ENCODE results near the gene PAX9. TPM values are rescaled to one million over a fixed set of nuclear protein-coding genes. Genes with fewer than 3 reads are reported as not detected.
A peak's percentile ranks its signal among the peaks of the same experiment; 100 is the strongest.

The PAX9 gene
- total and polyA plus RNA-seq, 8 donors, result 0.37 to 17.0 TPM; not detected in 6

DNA sequence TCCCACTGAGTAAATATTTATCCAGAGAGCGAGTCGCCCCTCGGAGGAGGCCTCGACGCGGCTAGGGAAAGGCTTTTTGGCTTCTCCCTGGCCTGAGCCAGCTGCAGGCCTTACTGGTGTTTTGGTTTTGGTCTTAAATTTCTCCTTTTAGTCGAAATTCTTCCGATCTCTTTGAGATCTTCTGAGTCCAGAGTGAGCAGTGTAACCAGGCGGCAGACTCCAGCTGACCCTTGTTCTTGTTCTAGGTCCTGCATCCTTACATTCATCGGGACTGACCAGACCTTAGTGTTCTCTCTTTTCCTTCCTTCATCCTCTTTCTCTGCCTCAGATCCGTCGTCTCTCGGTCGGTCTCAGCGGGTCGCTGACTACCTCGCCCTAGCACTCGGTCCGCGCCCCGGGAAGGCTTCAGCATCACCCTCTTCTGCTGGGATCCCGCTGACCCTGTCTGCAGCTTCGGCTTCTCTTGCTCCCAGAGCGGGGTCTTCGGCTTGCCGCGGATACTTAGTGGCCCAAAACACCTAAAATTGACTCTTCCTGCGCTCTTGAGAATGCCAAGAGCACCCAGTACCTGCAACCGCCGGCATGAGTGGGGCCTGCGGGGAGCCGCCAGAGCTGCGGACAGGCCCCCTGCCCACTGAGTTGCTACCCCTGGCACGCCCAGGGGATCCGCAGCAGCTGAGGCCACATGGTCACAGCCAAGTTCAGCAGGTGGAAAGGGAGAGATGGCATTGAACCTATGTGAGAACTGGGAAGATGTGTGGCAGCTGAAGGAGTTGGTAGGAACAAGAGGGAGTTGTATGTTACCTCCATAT lies 2.4 kb upstream of the PAX9 start:
- peaks cover 79 to 100% (median 100%) of the 10 kb centered on the region in 3 donors for H3K27me3 ChIP-seq
- intact Hi-C loops (cut with DNase I; ENCODE audit: low total_unique reads), result no loop called here
- no peaks in the 10 kb centered on the region for H3K36me3 ChIP-seq
- peaks cover 62 to 93% (median 78%) of the 10 kb centered on the region in 4 donors for H3K4me1 ChIP-seq
- H3K4me3 ChIP-seq, result peak overlapping the region in 1 of 4 donors; percentile 5
- 9 to 12% (median 11%) methylated on average over 30 to 35 of the region's 35 CpGs for WGBS, 5 donors
- H3K9me3 ChIP-seq, result peaks cover 0 to 41% (median 0%) of the 10 kb centered on the region in 4 donors
- DNase-seq, result no peak
- no peak overlapping the region for H3K27ac ChIP-seq
- TF ChIP-seq EP300 (IDR thresholded peaks at IDR 0.05), result no peak
- TF ChIP-seq, protein P1, sequence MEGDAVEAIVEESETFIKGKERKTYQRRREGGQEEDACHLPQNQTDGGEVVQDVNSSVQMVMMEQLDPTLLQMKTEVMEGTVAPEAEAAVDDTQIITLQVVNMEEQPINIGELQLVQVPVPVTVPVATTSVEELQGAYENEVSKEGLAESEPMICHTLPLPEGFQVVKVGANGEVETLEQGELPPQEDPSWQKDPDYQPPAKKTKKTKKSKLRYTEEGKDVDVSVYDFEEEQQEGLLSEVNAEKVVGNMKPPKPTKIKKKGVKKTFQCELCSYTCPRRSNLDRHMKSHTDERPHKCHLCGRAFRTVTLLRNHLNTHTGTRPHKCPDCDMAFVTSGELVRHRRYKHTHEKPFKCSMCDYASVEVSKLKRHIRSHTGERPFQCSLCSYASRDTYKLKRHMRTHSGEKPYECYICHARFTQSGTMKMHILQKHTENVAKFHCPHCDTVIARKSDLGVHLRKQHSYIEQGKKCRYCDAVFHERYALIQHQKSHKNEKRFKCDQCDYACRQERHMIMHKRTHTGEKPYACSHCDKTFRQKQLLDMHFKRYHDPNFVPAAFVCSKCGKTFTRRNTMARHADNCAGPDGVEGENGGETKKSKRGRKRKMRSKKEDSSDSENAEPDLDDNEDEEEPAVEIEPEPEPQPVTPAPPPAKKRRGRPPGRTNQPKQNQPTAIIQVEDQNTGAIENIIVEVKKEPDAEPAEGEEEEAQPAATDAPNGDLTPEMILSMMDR (IDR thresholded peaks at IDR 0.05), result no peak
- TF ChIP-seq POLR2AphosphoS5 (IDR thresholded peaks at IDR 0.05), result no peak
- no peak for TF ChIP-seq POLR2A (IDR thresholded peaks at IDR 0.05)

DNA sequence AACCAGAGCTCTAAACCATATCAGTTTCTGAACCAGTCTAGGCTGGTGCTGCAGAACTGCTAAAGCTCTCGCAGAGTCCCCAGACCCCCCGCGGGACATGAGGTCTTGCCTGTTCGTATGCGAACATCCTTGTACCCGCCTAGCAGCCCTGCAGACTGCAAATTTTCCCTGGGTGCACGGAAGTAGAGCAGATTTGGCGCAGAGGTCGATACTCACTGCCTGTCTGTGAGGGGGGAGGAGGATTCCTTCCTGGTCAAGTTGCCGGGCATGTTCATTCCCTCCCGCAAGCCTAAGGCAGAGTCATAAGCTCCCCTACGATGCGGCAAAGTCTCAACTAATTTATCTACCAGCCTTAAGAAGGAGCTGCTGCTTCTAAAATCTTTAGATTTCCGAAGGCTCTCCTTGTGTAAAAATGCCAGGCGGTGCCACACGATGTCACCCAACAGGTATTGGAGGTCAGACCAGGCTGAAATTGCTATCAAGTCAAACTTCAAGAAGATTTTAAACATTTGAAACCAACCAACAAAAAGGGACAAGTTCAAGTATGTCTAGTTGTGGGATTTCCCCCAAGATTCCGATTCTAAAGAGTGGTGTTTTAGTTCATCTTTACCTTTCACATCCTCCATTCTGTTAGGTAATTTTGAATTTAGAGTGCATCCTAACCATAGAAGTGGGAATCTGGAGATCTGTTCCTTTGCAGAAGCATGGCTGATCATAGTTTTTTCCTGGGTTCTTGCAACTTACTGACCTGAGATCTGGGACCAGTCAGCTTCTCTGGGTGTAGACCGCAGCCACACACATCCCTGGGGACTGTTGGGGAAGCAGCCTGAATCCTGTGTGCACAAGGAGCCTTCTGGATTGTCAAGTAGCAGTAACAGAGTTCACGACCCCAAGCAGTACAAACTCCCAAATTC lies 1.6 kb upstream of the PAX9 start:
- Histone ChIP-seq H3K4me1 (peaks cover 63 to 85% (median 76%) of the 10 kb centered on the region in 4 donors), H3K4me3 (no peak overlapping the region), H3K9me3 (peaks cover 0 to 32% (median 0%) of the 10 kb centered on the region in 4 donors), H3K36me3 (no peaks in the 10 kb centered on the region), H3K27ac (no peak overlapping the region), H3K27me3 (peaks cover 77 to 100% (median 100%) of the 10 kb centered on the region in 3 donors)
- intact Hi-C loops (cut with DNase I; ENCODE audit: low total_unique reads), result no loop called here
- TF ChIP-seq EP300 (IDR thresholded peaks at IDR 0.05) (no peak), POLR2AphosphoS5 (IDR thresholded peaks at IDR 0.05) (no peak), POLR2A (IDR thresholded peaks at IDR 0.05) (no peak)
- TF ChIP-seq, protein P1 (IDR thresholded peaks at IDR 0.05), result no peak
- no peak for DNase-seq
- 11 to 19% (median 15%) methylated on average over 13 to 19 of the region's 19 CpGs for WGBS, 5 donors

DNA sequence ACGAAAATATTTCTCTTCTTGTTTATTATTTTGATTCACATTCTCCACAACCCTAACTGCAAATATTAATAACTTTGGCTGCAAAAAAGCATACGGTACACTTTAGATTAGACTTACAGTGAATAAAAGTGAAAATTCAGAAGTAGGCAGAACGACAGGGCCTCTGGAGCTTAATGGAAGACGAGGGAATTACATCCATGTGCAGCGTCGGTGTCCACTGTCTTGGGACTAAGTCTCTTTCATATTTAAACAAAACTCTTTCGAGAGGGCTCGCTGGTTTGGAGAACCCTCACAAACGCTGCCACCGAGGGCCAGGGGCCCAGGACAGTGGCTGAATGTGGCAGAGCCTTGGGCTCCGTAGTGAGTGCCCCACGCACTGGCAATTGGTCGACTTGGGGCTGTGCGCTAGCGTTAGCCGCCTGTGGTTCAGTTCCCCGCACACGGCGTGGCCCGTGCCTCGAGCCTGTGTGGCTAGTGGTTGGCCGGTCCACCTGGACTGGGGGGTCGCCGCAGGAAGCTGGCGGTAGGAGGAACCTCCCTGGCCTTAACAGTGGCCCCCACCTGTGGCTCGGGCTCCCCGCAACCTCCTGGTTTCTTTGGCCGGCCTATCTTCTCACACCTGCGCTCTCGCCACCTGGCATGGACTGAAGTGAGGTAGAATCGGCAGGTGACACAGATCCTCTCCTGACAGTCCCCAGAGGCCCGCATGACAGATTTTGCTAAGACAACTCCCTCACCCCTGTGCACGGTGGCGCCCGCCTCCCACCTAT lies 739 bp upstream of the PAX9 start:
- Histone ChIP-seq H3K4me1 (peaks cover 63 to 83% (median 76%) of the 10 kb centered on the region in 4 donors), H3K9me3 (peaks cover 0 to 27% (median 0%) of the 10 kb centered on the region in 4 donors), H3K27me3 (peaks cover 70 to 100% (median 100%) of the 10 kb centered on the region in 3 donors), H3K36me3 (no peaks in the 10 kb centered on the region), H3K27ac (no peak overlapping the region), H3K4me3 (peak overlapping the region; percentile 33 to 52 (median 42))
- no peak for DNase-seq
- intact Hi-C loops (cut with DNase I; ENCODE audit: low total_unique reads), result no loop called here
- 7 to 16% (median 9%) methylated on average over 24 to 35 of the region's 35 CpGs for WGBS, 5 donors
- TF ChIP-seq EP300 (IDR thresholded peaks at IDR 0.05) (no peak), POLR2A (IDR thresholded peaks at IDR 0.05) (no peak)
- TF ChIP-seq, protein P1 (IDR thresholded peaks at IDR 0.05), result no peak

DNA sequence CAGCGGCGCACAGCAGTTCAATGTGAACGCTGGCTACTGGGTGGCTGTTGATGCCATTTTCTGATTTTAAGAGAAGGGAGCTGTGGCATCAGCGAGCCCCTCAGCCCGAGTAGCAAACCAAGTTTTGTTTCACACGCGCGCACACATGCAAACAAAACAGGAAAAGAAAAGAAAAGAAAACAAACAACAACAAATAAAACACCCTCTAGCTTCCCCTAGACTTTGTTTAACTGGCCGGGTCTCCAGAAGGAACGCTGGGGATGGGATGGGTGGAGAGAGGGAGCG lies 540 bp downstream of the PAX9 start:
- Histone ChIP-seq H3K4me3 (peak overlapping the region; percentile 33 to 52 (median 42)), H3K9me3 (peaks cover 0 to 35% (median 0%) of the 10 kb centered on the region in 4 donors), H3K4me1 (peaks cover 55 to 82% (median 73%) of the 10 kb centered on the region in 4 donors), H3K36me3 (no peaks in the 10 kb centered on the region), H3K27me3 (peaks cover 71 to 100% (median 100%) of the 10 kb centered on the region in 3 donors), H3K27ac (no peak overlapping the region)
- 1 to 7% (median 4%) methylated on average over 11 of the region's 11 CpGs for WGBS, 5 donors
- TF ChIP-seq, protein P1 (IDR thresholded peaks at IDR 0.05), result no peak
- TF ChIP-seq POLR2A (IDR thresholded peaks at IDR 0.05) (no peak), EP300 (IDR thresholded peaks at IDR 0.05) (no peak), POLR2AphosphoS5 (IDR thresholded peaks at IDR 0.05) (no peak)
- intact Hi-C loops (cut with DNase I; ENCODE audit: low total_unique reads), result no loop called here
- no peak for DNase-seq

Data from stomach (tissue), 9 donors.